WTC11 (cell line): ENCODE results near the gene SPNS2. TPM values are rescaled to one million over a fixed set of nuclear protein-coding genes. Genes with fewer than 3 reads are reported as not detected.

Experiments
- ATAC-seq: fragments of 200-7000 bp; cut with Tn5 transposase; 2 replicates; pipeline ENCODE4 v1.10.0; 2021; ENCODE audit warnings: mild to moderate bottlenecking, moderate library complexity
- CTCF ChIA-PET: fragments of 300-600 bp; sonication (Branson Sonifier 250); formaldehyde crosslinking; loops from one replicate; lab custom pipeline; 2021; ENCODE audit warnings: antibody characterized with exemption; lab: Charles Lee
- POLR2A ChIA-PET: fragments of 350-600 bp; sonication (Branson Sonifier 250); formaldehyde crosslinking; loops from one replicate; lab custom pipeline; 2021; ENCODE audit warnings: antibody characterized with exemption; lab: Charles Lee
- DNase-seq: peaks from one replicate; pipeline ENCODE4 v3.0.0; 2021; ENCODE audit warnings: low spot score
- H3K27ac Mint-ChIP-seq: 2 replicates; pipeline ENCODE4 v1.8.0; 2021; ENCODE audit warnings: mixed read lengths
- H3K27me3 Mint-ChIP-seq: 2 replicates; pipeline ENCODE4 v1.8.0; 2021; ENCODE audit warnings: low read depth, mild to moderate bottlenecking, moderate library complexity, mixed read lengths
- H3K36me3 Mint-ChIP-seq: 2 replicates; pipeline ENCODE4 v1.8.0; 2021; ENCODE audit warnings: mixed read lengths
- H3K4me1 Mint-ChIP-seq: 2 replicates; pipeline ENCODE4 v1.8.0; 2022; ENCODE audit warnings: mixed read lengths
- H3K4me3 Mint-ChIP-seq: 2 replicates; pipeline ENCODE4 v1.8.0; 2021; ENCODE audit warnings: mild to moderate bottlenecking, moderate library complexity, mixed read lengths
- H3K9me3 Mint-ChIP-seq: 2 replicates; pipeline ENCODE4 v1.8.0; 2021; ENCODE audit warnings: mixed read lengths
- CREB1 ChIP-seq: sonication (generic); formaldehyde crosslinking; IDR thresholded peaks from 2 replicates; pipeline ENCODE4 v1.8.0; 2023; ENCODE audit warnings: mild to moderate bottlenecking, missing genetic modification reagents
- E2F4 ChIP-seq: sonication (generic); formaldehyde crosslinking; IDR thresholded peaks from 2 replicates; pipeline ENCODE4 v1.8.1; 2022; ENCODE audit warnings: low read depth, mild to moderate bottlenecking, moderate library complexity, missing genetic modification reagents, borderline replicate concordance
- ESRRA ChIP-seq: sonication (generic); formaldehyde crosslinking; IDR thresholded peaks from 2 replicates; pipeline ENCODE4 v1.8.1; 2022; ENCODE audit warnings: mild to moderate bottlenecking, missing genetic modification reagents, borderline replicate concordance
- ETV6 ChIP-seq: sonication (generic); formaldehyde crosslinking; IDR thresholded peaks from 2 replicates; pipeline ENCODE4 v1.8.1; 2022; ENCODE audit warnings: mild to moderate bottlenecking, missing genetic modification reagents
- FOXP1 ChIP-seq: sonication (generic); formaldehyde crosslinking; IDR thresholded peaks from 2 replicates; pipeline ENCODE4 v1.8.0; 2022; ENCODE audit warnings: missing genetic modification reagents, mild to moderate bottlenecking, moderate library complexity, borderline replicate concordance
- GRHL2 ChIP-seq: fragments of 250-450 bp; sonication (Bioruptor Pico); IDR thresholded peaks from 2 replicates; pipeline ENCODE4 v1.8.0; 2022; ENCODE audit warnings: mild to moderate bottlenecking, moderate library complexity; ENCODE audit not compliant: insufficient replicate concordance, severe bottlenecking
- HMGA2 ChIP-seq: fragments of 250-450 bp; sonication (Bioruptor Pico); IDR thresholded peaks from 2 replicates; pipeline ENCODE4 v1.4.0; 2021; ENCODE audit warnings: mild to moderate bottlenecking, moderate library complexity
- KAT7 ChIP-seq: sonication (generic); formaldehyde crosslinking; IDR thresholded peaks from 2 replicates; pipeline ENCODE4 v1.8.1; 2023; ENCODE audit warnings: missing genetic modification reagents, mild to moderate bottlenecking, borderline replicate concordance
- MXD4 ChIP-seq: fragments of 250-450 bp; sonication (Bioruptor Pico); IDR thresholded peaks from 2 replicates; pipeline ENCODE4 v1.8.0; 2021; ENCODE audit warnings: mild to moderate bottlenecking, moderate library complexity, borderline replicate concordance
- USF1 ChIP-seq: sonication (generic); formaldehyde crosslinking; IDR thresholded peaks from 2 replicates; pipeline ENCODE4 v1.8.0; 2022; ENCODE audit warnings: mild to moderate bottlenecking, missing genetic modification reagents
- ZBTB43 ChIP-seq: sonication (generic); formaldehyde crosslinking; IDR thresholded peaks from 2 replicates; pipeline ENCODE4 v1.8.1; 2023; ENCODE audit warnings: mild to moderate bottlenecking, missing genetic modification reagents
- ZNF121 ChIP-seq: sonication (generic); formaldehyde crosslinking; IDR thresholded peaks from 2 replicates; pipeline ENCODE4 v1.8.0; 2023; ENCODE audit warnings: missing genetic modification reagents
- ZNF138 ChIP-seq: sonication (generic); formaldehyde crosslinking; conservative IDR thresholded peaks from 2 replicates; pipeline ENCODE4 v1.8.1; 2022; ENCODE audit warnings: mild to moderate bottlenecking, moderate library complexity, missing genetic modification reagents
- ZNF219 ChIP-seq: sonication (generic); formaldehyde crosslinking; IDR thresholded peaks from 2 replicates; pipeline ENCODE4 v1.8.0; 2023; ENCODE audit warnings: missing genetic modification reagents, mild to moderate bottlenecking, borderline replicate concordance
- ZNF671 ChIP-seq: fragments of 250-450 bp; sonication (Bioruptor Pico); IDR thresholded peaks from 2 replicates; pipeline ENCODE4 v1.8.0; 2021; ENCODE audit warnings: mild to moderate bottlenecking
- total RNA-seq: library from RNA; stranded (reverse); gene quantifications from 3 replicates; pipeline ENCODE4 v1.2.3, GENCODE V29; 2021
- TF ChIP-seq, protein P1 (sequence below): sonication (generic); formaldehyde crosslinking; IDR thresholded peaks from 2 replicates; pipeline ENCODE4 v1.8.1; 2022; ENCODE audit warnings: missing genetic modification reagents, borderline replicate concordance
- TF ChIP-seq, protein P2 (sequence below): fragments of 250-450 bp; sonication (Bioruptor Pico); conservative IDR thresholded peaks from 2 replicates; pipeline ENCODE4 v1.9.0; 2021; ENCODE audit warnings: mild to moderate bottlenecking
- TF ChIP-seq, protein P3 (sequence below): fragments of 250-450 bp; sonication (Bioruptor Pico); IDR thresholded peaks from 2 replicates; pipeline ENCODE4 v1.8.0; 2021; ENCODE audit warnings: mild to moderate bottlenecking

The SPNS2 gene
- total RNA-seq, 1 experiment from 2014 or later, result 0.87 TPM

DNA sequence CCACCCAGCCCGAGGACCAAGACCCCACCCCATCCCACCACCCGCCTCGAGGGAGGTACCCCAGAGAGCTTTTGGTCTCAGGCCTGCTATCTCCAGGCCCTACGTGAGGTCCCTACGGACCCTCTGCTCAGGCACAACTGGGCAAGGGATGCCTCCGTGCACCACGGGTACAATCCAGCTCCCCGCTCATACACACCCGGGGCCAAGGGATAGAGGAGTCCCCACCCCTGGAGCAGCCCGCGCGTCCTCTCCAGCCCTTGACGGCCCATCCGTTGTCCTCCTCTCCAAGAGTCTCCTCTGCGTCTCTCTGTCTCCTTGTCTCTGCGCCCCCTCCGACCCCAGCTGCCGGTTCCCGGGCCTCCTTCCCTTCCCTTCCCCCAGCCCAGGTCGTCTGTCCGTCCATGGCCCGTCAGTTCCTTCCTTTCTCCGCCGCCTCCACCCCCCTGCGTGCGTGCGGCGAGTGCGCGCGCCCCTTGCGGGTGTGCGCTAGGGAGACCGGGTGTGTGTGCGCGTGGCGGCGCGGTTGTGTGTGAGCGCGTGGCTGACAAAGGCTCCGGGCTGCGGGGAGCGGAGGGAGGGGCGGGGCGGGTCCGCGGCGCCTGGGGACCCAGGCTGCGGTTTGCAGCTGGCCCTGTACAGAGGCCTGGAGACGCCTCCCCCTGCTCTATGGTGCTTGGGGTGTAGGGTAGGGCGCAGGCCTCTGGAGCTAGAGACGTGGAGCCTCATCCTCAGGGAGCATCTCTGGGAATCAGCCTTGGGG is 930 bp downstream of the SPNS2 start:
- ATAC-seq, result peak; percentile 36
- Mint-ChIP-seq H3K27me3 (peaks cover 80% of the 10 kb centered on the region), H3K36me3 (no peaks in the 10 kb centered on the region), H3K4me1 (peaks cover 10% of the 10 kb centered on the region), H3K27ac (no peak overlapping the region), H3K4me3 (peak overlapping the region; percentile 75), H3K9me3 (no peaks in the 10 kb centered on the region)
- DNase-seq, result peak; percentile 44
- no peak for TF ChIP-seq GRHL2 (CRISPR knock-in tag)
- ChIA-PET POLR2A (interaction anchor here (1.1 to 1.3 kb wide), 2 partner anchors 9 to 15 kb away, joined by 3 to 5 read pairs; no protein-coding TSS in a partner anchor), CTCF (interaction anchor here (0.5 to 4.3 kb wide), 13 partner anchors 8 to 536 kb away, joined by 3 to 30 read pairs (median 5); partner anchors contain the start of gene MYBBP1A)

DNA sequence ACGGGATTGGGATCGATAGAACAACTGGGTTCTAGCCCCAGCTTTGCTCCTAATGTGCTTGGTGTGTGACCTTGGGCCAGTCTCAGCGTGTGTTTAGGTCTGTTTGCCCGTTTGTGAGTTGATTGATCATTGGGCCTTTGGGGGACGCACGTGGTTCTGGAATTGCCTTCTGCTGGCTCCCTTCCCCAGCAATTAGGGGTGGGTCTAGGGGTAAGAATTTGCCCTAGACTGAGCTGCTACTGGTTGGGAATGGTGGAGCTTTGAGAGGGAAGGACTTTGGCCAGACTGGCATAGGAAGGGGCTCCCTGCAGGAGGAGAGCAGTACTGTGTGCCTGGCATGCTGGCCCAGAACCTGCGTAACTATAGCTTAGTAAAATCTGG is 1.5 kb downstream of the SPNS2 start:
- peaks cover 10% of the 10 kb centered on the region for H3K4me1 Mint-ChIP-seq

GRCh38 chr17:4501295-4501949 is 2.7 kb downstream of the SPNS2 start:
- Mint-ChIP-seq H3K27ac (no peak overlapping the region), H3K9me3 (no peaks in the 10 kb centered on the region), H3K4me1 (peaks cover 10% of the 10 kb centered on the region), H3K4me3 (no peak overlapping the region), H3K27me3 (peaks cover 70% of the 10 kb centered on the region), H3K36me3 (no peaks in the 10 kb centered on the region)
- no peak for TF ChIP-seq ZNF121
- no peak for TF ChIP-seq E2F4 (CRISPR knock-in tag)
- TF ChIP-seq, protein P1, sequence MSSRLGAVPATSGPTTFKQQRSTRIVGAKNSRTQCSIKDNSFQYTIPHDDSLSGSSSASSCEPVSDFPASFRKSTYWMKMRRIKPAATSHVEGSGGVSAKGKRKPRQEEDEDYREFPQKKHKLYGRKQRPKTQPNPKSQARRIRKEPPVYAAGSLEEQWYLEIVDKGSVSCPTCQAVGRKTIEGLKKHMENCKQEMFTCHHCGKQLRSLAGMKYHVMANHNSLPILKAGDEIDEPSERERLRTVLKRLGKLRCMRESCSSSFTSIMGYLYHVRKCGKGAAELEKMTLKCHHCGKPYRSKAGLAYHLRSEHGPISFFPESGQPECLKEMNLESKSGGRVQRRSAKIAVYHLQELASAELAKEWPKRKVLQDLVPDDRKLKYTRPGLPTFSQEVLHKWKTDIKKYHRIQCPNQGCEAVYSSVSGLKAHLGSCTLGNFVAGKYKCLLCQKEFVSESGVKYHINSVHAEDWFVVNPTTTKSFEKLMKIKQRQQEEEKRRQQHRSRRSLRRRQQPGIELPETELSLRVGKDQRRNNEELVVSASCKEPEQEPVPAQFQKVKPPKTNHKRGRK, result no peak
- no peak for TF ChIP-seq CREB1 (CRISPR knock-in tag)
- TF ChIP-seq ZNF671 (CRISPR knock-in tag), result no peak
- TF ChIP-seq, protein P2, sequence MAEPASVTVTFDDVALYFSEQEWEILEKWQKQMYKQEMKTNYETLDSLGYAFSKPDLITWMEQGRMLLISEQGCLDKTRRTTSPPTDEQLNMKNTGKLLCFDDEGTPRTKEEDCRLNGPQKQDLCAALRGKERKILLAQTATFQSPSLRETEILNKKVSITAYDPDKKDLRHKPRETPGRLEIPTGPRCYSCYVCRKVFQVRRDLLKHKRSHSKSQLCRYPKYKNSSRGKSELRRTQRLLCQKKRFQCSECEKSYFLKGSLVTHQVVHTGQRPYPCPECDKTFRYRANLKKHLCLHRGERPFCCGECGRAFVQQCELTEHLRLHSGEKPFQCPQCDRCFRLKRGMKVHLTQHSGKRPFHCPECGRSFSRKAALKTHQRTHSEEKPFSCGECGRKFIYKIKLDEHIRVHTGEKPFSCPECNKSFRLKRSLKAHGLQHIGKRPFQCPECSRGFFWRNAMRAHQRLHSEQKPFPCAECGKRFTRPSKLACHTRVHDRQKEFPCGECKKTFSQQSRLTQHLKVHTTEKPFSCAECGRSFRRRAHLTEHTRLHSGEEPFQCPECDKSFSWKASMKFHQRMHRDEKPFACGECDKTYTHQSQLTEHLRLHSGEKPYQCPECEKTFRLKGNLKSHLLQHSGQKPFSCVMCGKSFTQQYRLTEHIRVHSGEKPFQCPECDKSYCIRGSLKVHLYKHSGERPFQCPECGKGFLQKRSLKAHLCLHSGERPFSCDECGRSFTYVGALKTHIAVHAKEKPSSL, result no peak
- TF ChIP-seq ETV6, result no peak
- TF ChIP-seq, protein P3, sequence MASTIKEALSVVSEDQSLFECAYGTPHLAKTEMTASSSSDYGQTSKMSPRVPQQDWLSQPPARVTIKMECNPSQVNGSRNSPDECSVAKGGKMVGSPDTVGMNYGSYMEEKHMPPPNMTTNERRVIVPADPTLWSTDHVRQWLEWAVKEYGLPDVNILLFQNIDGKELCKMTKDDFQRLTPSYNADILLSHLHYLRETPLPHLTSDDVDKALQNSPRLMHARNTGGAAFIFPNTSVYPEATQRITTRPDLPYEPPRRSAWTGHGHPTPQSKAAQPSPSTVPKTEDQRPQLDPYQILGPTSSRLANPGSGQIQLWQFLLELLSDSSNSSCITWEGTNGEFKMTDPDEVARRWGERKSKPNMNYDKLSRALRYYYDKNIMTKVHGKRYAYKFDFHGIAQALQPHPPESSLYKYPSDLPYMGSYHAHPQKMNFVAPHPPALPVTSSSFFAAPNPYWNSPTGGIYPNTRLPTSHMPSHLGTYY (CRISPR knock-in tag), result no peak
- TF ChIP-seq MXD4 (CRISPR knock-in tag), result no peak
- no peak for TF ChIP-seq FOXP1 (CRISPR knock-in tag)
- no peak for TF ChIP-seq ESRRA (CRISPR knock-in tag)
- no peak for TF ChIP-seq KAT7 (CRISPR knock-in tag)
- no peak for TF ChIP-seq ZNF219 (CRISPR knock-in tag)
- ATAC-seq, result no peak
- ChIA-PET POLR2A (no interaction called here), CTCF (interaction anchor here (0.6 kb wide), 1 partner anchor 43 kb away, joined by 6 read pairs; no protein-coding TSS in a partner anchor)
- no peak for DNase-seq

More for the DNA sequence above, 1.5 kb downstream of the SPNS2 start:
- ATAC-seq, result no peak
- Mint-ChIP-seq H3K27ac (no peak overlapping the region), H3K36me3 (no peaks in the 10 kb centered on the region), H3K9me3 (no peaks in the 10 kb centered on the region), H3K27me3 (peaks cover 82% of the 10 kb centered on the region), H3K4me3 (peak overlapping the region; percentile 75)
- POLR2A ChIA-PET, result interaction anchor here (1.1 kb wide), 1 partner anchor 14 kb away, joined by 3 read pairs; no protein-coding TSS in a partner anchor
- CTCF ChIA-PET, result interaction anchor here (0.6 to 4.3 kb wide), 12 partner anchors 8 to 300 kb away, joined by 3 to 30 read pairs (median 5); partner anchors contain the start of gene MYBBP1A
- no peak for DNase-seq
- no peak for TF ChIP-seq ZBTB43 (CRISPR knock-in tag)
- TF ChIP-seq ZNF121, result no peak
- TF ChIP-seq ZNF138 (CRISPR knock-in tag), result no peak
- no peak for TF ChIP-seq HMGA2 (CRISPR knock-in tag)
- TF ChIP-seq USF1 (CRISPR knock-in tag), result no peak
